AG08396 (cell line): ENCODE results near the gene C1GALT1.

Source experiments
- DNase-seq: peaks from one replicate; pipeline ENCODE4 v3.0.0; 2012; ENCODE audit warnings: low spot score, mixed read lengths

C1GALT1 gene

GRCh38 chr7:7201578-7202374 lies 19.4 kb downstream of the C1GALT1 start:
- no peak for DNase-seq

DNA sequence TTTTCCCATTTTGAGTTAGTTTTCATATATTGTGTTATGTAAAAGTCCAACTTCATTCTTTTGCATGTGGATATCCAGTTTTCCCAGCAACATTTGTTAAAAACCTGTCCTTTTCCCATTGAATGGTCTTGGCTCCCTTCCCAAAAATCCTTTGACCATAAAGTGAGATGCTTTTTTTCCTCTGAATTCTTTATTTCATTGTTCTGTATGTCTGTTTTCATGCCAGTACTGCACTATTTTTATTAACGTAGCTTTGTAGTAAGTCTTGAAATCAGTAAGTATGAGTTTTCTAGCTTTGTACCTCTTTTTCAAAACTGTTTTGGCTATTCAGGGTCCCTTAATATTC lies 20.0 kb downstream of the C1GALT1 start:
- no peak for DNase-seq

DNA sequence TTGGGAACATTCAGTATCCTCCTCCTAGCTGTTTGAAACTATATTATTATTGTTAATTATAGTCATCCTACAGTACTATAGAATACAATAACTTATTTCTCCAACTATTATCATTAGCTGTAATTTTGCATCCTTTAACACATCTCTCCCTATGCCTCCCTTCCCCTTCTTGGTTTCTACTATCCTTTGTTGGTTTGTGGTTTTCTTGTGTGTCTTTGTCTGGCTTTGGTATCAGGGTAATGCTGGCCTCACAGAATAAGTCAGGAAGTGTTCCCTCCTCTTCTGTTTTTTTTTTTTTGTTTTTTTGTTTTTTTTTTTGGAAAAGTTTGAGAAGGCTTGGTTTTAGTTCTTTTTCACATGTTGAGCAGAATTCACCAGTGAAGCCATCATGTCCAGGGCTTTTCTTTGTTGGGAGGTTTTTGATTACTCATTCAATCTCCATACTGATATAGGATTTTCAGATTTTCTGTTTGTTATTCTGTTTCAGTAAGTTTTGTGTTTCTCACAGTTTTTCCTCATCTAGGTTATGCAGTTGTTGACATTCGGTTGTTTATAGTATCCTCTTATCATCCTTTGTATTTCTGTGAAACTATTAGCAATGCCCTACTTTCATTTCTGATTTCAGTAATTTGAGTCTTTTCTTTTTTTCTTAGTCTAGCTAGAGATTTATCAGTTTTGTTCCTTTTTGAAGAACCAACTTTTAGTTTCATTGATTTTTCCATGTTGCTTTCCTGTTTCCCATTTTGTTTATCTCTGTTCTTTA lies 21.6 kb downstream of the C1GALT1 start:
- no peak for DNase-seq

DNA sequence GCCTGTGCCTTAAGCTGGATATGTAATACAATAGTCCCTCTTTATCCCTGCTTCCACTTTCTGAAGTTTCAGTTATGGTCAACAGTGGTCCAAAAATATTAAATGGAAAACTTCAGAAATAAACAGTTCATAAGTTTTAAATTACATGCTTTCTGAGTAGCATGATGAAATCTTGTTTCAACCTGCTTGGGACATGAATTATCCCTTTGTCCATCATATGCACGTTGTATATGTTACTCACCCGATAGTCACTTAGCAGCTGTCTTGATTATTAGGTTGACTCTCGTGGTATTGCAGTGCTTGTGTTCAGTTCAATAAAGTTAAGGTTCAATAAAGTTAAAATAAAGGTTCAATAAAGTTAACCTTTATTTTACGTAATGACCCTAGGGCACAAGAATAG lies 25.5 kb downstream of the C1GALT1 start:
- DNase-seq: no peak

DNA sequence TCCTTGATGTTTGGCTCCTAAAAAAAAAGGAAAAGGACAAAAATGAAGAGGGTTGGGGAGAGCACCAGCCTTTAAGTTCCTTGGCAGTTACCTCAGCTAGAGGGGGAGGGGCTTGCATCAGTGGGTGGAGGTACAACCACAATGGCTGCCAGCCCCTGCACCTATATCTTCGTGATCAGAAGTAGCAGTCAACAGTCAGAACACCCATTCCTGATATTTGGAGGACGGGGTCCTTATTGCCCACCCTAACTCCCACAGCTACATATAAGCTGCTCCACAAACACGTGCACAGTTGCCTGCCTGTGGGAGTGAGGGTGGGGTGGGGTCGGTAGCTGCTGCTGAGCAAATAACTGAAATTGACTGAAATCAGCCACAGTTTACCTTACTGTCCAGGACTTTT lies 26.2 kb downstream of the C1GALT1 start:
- DNase-seq: no peak

DNA sequence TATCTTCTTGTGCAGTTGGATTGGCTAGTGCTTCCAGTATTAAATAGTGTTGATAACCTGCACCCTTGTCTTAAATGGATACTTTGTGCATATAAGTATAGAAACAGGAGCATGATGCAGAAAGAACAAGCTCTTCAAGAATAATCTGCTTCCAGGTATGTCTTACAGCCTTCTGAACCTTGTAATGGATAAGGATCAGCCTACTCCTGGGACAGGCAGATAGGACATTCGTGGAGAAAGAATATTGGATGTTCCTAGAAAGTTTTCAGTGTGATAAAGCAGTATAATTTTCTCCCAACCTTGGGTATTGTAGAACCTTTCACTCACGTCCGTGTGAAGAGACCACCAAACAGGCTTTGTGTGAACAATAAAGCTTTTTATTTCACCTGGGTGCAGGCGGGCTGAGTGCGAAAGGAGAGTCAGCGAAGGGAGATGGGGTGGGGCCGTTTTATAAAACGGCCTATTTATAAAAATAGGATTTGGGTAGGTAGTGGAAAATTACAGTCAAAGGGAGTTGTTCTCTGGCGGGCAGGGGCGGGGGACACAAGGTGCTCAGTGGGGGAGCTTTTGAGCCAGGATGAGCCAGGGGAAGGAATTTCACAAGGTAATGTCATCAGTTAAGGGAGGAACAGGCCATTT lies 27.2 kb downstream of the C1GALT1 start:
- no peak for DNase-seq

DNA sequence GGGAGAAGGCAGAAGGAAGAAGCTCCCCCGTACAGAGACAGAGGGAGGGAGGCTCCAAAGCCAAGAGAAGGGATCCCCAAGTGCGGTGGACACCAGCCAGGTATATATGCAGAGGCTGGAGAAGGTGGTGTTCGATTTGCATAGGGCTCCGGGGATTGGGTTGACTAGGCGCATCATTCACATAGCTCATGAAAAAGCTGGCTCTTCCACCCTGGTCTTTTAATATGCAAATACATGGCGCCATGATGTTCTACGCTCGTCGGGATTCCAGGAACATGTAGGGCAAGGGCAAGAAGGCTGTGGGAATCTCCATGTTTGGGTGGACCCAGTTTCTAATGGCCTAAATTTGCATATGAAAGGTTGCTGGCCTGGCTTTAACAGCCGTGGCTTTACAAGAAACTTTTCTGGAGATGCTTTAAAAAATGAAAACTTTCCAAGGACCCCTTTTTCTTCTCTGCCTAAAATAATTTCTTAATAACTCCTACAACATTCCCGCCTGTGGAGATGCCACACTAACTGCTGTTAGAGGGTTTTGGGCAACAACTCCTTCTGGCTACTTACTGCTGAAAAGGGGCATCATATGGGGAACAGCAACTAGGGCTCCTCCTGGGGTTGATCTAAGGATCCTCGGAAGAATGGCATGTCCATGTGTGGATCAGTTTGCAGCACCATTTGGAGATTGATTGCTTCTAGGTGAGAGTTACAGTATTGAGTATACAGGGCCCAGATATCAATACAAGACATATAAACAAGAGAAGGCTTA lies 28.3 kb downstream of the C1GALT1 start:
- no peak for DNase-seq

DNA sequence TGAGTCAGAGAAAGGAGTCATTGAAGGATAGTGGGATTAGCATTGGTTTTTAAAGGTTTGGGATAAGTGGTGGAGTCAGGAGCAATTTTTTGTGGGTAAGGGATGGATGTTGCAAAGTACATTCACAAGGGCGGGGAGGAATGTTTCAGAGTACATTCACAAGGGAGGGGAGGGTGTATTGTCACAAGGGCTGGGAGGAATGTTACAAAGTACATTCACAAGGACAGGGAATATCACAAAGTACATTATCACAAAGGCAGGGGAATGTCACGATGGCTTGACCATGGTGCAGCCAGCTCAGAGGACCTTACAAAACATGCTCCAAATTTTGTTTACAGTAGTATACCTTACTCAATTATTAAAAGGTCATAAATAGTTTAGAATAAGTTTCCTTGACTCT lies 30.3 kb downstream of the C1GALT1 start:
- no peak for DNase-seq

GRCh38 chr7:7214398-7215347 lies 32.3 kb downstream of the C1GALT1 start:
- DNase-seq: no peak

- no peak for DNase-seq
These were observed 33.9 kb downstream of the C1GALT1 start for GRCh38 chr7:7216279-7216678.

- no peak for DNase-seq
These were observed 36.9 kb downstream of the C1GALT1 start for GRCh38 chr7:7219216-7219615.

DNA sequence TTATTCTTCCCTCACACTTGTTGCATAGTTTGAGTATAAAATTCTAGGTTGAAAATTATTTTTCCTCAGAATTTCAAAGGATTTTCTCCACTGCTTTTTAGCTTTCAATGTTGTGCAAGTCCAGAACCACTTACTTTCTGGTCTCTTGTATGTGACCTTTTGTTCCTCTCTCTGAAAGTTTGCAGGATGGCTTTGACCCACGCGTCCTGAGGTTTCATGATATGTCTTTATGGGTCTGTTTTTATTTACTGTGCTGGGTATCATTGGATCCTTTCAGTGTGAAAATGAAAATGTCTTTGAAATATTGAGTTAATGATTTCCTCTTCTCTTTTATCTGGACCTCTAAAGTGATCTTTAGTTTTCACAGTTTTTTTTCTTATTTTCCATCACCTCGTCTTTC lies 38.5 kb downstream of the C1GALT1 start:
- DNase-seq: no peak

GRCh38 chr7:7221599-7222038 lies 39.3 kb downstream of the C1GALT1 start:
- DNase-seq: peak; percentile 21

DNA sequence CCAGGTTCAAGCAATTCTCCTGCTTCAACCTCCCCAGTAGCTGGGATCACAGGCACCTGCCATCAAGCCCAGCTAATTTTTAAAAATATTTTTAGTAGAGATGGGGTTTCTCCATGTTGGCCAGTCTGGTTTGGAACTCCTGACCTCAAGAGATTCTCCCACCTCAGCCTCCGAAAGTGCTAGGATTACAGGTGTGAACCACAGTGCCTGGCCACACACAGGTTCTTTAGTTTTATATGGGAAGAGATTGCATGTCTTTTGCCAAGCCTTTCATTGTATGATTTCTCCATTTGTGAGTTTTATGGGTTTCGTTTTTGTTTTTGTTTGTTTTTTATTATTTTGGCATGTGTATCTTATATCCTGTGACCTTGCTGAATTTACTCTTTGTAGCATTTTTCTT lies 40.9 kb downstream of the C1GALT1 start:
- no peak for DNase-seq

- no peak for DNase-seq
These were observed 44.1 kb downstream of the C1GALT1 start for GRCh38 chr7:7226407-7226806.

GRCh38 chr7:7228472-7228871 lies 46.1 kb downstream of the C1GALT1 start:
- no peak for DNase-seq

DNA sequence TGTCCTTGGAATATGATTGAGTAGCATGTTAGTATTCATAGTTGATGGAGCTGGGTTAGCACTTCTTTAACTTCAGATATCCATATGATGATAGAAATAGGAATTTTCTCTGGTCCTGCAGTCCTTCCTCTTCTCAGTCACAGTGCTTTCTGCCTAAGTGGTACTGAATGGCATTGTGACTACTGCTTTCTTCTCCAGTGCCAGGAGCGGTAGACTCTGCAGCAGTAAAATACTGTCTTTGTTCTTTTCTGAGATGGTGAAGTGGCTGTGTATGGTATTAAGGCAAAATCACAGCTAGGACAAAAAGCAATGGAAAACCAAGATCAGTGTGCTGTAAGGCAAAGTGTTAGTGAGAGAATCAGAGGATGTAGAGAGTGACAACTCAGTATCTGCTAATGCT lies 46.6 kb downstream of the C1GALT1 start:
- DNase-seq: no peak

GRCh38 chr7:7231000-7231399 lies 48.7 kb downstream of the C1GALT1 start:
- DNase-seq: no peak

GRCh38 chr7:7231865-7232264 lies 49.5 kb downstream of the C1GALT1 start:
- no peak for DNase-seq

GRCh38 chr7:7235347-7235746 lies 53.0 kb downstream of the C1GALT1 start:
- DNase-seq: no peak

- no peak for DNase-seq
These were observed 53.7 kb downstream of the C1GALT1 start for GRCh38 chr7:7236041-7236440.
